ENCODE data around the gene SLC1A7.

DNA sequence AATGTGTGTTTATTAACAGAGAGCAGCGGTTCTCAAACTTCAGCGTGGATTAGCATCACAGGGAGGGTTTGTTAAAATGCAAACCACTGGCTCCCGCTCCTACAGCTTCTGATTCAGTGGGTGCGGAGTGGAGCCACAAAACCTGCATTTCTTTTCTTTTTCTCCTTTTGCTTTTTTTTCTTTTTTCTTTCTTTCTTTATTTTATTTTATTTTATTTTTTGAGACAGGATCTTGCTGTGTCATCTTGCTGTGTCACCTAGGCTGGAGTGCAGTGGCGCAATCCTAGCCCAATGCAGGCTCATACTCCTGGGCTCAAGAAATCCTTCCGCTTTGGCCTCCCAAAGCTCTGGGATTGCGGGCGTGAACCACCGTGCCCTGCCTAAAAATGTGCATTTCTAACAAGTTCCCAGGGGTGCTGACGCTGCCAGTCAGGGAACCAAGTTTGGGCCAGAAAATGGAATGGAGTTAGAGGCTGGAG lies 20.9 kb upstream of the SLC1A7 start:
- TF ChIP-seq POLR2A (IDR thresholded peaks at IDR 0.05; ENCODE audit: extremely low read depth, insufficient read length) (no peak), MYC (IDR thresholded peaks at IDR 0.05; ENCODE audit: low read depth, low read length) (no peak)
- TF ChIP-seq, protein P1, sequence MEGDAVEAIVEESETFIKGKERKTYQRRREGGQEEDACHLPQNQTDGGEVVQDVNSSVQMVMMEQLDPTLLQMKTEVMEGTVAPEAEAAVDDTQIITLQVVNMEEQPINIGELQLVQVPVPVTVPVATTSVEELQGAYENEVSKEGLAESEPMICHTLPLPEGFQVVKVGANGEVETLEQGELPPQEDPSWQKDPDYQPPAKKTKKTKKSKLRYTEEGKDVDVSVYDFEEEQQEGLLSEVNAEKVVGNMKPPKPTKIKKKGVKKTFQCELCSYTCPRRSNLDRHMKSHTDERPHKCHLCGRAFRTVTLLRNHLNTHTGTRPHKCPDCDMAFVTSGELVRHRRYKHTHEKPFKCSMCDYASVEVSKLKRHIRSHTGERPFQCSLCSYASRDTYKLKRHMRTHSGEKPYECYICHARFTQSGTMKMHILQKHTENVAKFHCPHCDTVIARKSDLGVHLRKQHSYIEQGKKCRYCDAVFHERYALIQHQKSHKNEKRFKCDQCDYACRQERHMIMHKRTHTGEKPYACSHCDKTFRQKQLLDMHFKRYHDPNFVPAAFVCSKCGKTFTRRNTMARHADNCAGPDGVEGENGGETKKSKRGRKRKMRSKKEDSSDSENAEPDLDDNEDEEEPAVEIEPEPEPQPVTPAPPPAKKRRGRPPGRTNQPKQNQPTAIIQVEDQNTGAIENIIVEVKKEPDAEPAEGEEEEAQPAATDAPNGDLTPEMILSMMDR (IDR thresholded peaks at IDR 0.05; ENCODE audit: low read depth, low read length) = no peak
- TF ChIP-seq, protein P2, sequence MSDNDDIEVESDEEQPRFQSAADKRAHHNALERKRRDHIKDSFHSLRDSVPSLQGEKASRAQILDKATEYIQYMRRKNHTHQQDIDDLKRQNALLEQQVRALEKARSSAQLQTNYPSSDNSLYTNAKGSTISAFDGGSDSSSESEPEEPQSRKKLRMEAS (IDR thresholded peaks at IDR 0.05; ENCODE audit: low read depth, low read length) = no peak

Data from NB4 (cell line).